Heart right ventricle (tissue), 16 donors: Measurements from ENCODE around the gene CLCN1. TPM values are rescaled to one million over a fixed set of nuclear protein-coding genes. Genes with fewer than 3 reads are reported as not detected.
A peak's percentile ranks its signal among the peaks of the same experiment; 100 is the strongest.

Experiments
- ATAC-seq, 8 donors: fragments of 200-7000 bp; cut with Tn5 transposase; one replicate each; pipeline ENCODE4 v1.9.1; 2020; ENCODE audit warnings: mild to moderate bottlenecking in 8 of 8, moderate library complexity in 8 of 8, moderate number of reproducible peaks in 1 of 8
- DNase-seq, 2 donors: peaks; one replicate each; pipeline ENCODE4 v3.0.0-alpha.2; 2020
- H3K27ac ChIP-seq, 10 donors: fragments of 200-600 bp; sonication (generic) in 2 of 10; one replicate each; pipeline versions ENCODE4 v1.5.0 to v1.8.0; 2020 to 2022; ENCODE audit warnings: mild to moderate bottlenecking in 3 of 10
- H3K27me3 ChIP-seq, 7 donors: fragments of 200-600 bp; one replicate each; pipeline ENCODE4 v1.8.0; 2021 to 2022; ENCODE audit warnings: mild to moderate bottlenecking in 2 of 7
- H3K36me3 ChIP-seq, 9 donors: fragments of 200-600 bp; sonication (generic) in 1 of 9; one replicate each; pipeline versions ENCODE4 v1.5.0 to v1.8.0; 2020 to 2022; ENCODE audit warnings: mild to moderate bottlenecking in 2 of 9
- H3K4me1 ChIP-seq, 9 donors: fragments of 200-600 bp; sonication (generic) in 1 of 9; one replicate each; pipeline versions ENCODE4 v1.5.0 to v1.8.0; 2020 to 2022; ENCODE audit warnings: mild to moderate bottlenecking in 4 of 9
- H3K4me3 ChIP-seq, 10 donors: fragments of 200-600 bp; sonication (generic) in 2 of 10; one replicate each; pipeline versions ENCODE4 v1.5.0 to v1.8.0; 2020 to 2022; ENCODE audit warnings: mild to moderate bottlenecking in 7 of 10, moderate library complexity in 2 of 10
- H3K9me3 ChIP-seq, 11 donors: fragments of 200-600 bp in 10 of 11; sonication (generic) in 2 of 11; one replicate each; pipeline versions ENCODE4 v1.5.0 to v1.8.0; 2013 to 2022; ENCODE audit warnings: mild to moderate bottlenecking in 2 of 11, control low read depth in 1 of 11, moderate library complexity in 1 of 11
- WGBS, 2 donors: extraction: QIAGEN DNeasy Blood & Tissue Kit; methylation state at CpG; one replicate each; pipeline ENCODE4 v1.1.7; 2013; ENCODE audit warnings: inconsistent platforms in 1 of 2; 5-methylcytosine and 5-hydroxymethylcytosine counted together
- intact Hi-C, 10 donors: fragments of 100-400 bp; cut with DNase I; formaldehyde crosslinking; loops; one replicate each; pipeline versions ENCODE4 v1.11.1 to v1.14.2; 2022
- polyA plus RNA-seq, 2 donors: library from polyadenylated mRNA; stranded (reverse); fragments of 200-250 nt; gene quantifications; one replicate each; pipeline ENCODE4 v1.2.3, GENCODE V29; 2013
- total RNA-seq, 10 donors: library from RNA; stranded (reverse); fragmentation: NEBNext Ultra II Directional in 3 of 10; extraction: Animal tissue kit (Norgen Biotek cat#: 25700) in 3 of 10; gene quantifications; one replicate each; pipeline versions ENCODE4 v1.2.1 to v1.2.4, GENCODE V29; 2021 to 2023
- TF ChIP-seq, protein P1 (sequence below), 9 donors: fragments of 200-600 bp; sonication (generic) in 2 of 9; IDR thresholded peaks; one replicate each; pipeline versions ENCODE4 v1.5.0 to v1.8.0; 2021 to 2022; ENCODE audit warnings: antibody characterized with exemption in 9 of 9, mild to moderate bottlenecking in 5 of 9, moderate library complexity in 1 of 9
- donor health status: Arrhythmogenic right ventricular cardiomyopathy.
- donor health status: ischemic (EF 13 %, LVEDD 7.1; RV severe dilation, severe dysfunction).
- donor health status: healthy with polysubstance abuse.
- donor health status: DM: no; HTN: yes; CAD: no.
- donor health status: DM: no; HTN: no; CAD: no.
- donor health status: ischemic (EF 25% LVEDD 6.9; RV normal size, moderate dysfunction).
- donor health status: ischemic (EF 25% LVEDD 5.7; RV mildly dilated, moderate dysfunction).
- donor health status: healthy.
- donor health status: DM: yes; HTN: yes; CAD: no.
- donor health status: Ischemic cardiomyopathy.
- donor health status: ischemic (EF 35%, LVEDD 5.7; RV mildly dilated, moderate dysfunction).
- donor health status: nonischemic (EF 11% LVEDD 7.7; RV severe dilation, severe dysfunction).
- donor health status: DM: yes; HTN: yes; CAD: no.
- donor health status: PGD.
- donor health status: ischemic (EF 29% LVEDD 5.4; RV normal size, mild dysfunction).
- donor health status: nonischemic (EF 23%, LVEDD 6.1; RV moderate dilation, normal function).

CLCN1 gene
- total and polyA plus RNA-seq, 12 donors, result 0.01 TPM; not detected in 11

DNA sequence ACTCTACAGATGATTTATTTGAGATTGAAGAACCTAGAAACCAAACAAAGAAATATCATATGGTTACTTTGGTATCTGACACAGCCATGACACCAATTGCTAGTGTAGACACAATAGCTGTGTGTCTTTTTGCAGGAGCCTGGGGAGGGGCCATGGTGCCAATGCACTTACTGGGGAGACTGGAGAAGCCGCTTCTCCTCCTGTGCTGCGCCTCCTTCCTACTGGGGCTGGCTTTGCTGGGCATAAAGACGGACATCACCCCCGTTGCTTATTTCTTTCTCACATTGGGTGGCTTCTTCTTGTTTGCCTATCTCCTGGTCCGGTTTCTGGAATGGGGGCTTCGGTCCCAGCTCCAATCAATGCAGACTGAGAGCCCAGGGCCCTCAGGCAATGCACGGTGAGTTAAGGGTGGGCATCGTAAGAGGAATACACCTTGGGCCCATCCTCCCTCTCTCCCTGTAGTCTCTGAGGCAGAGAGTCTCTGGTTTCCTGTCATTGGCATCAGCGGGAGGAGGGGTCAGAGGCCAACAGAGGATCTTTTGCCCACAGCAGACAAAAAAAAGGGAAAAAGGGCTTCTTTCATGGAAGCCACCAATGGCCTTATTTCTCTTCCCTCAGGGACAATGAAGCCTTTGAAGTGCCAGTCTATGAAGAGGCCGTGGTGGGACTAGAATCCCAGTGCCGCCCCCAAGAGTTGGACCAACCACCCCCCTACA, 29.9 kb upstream of the CLCN1 start:
- Histone ChIP-seq H3K4me3 (peak overlapping the region in 3 of 10 donors; percentile 37 to 41 (median 38)), H3K27me3 (no peaks in the 10 kb centered on the region), H3K36me3 (peaks cover 0 to 9% (median 0%) of the 10 kb centered on the region in 9 donors), H3K4me1 (peaks cover 0 to 65% (median 37%) of the 10 kb centered on the region in 9 donors), H3K9me3 (no peaks in the 10 kb centered on the region), H3K27ac (peak overlapping the region in 8 of 10 donors; percentile 9 to 99 (median 56))
- no peak for ATAC-seq
- intact Hi-C loops, result loop anchor here in 3 of 10 donors (2.0 to 5.0 kb wide), 2 partner anchors 21 to 44 kb away; no protein-coding TSS in a partner anchor
- DNase-seq, result no peak
- TF ChIP-seq, protein P1, sequence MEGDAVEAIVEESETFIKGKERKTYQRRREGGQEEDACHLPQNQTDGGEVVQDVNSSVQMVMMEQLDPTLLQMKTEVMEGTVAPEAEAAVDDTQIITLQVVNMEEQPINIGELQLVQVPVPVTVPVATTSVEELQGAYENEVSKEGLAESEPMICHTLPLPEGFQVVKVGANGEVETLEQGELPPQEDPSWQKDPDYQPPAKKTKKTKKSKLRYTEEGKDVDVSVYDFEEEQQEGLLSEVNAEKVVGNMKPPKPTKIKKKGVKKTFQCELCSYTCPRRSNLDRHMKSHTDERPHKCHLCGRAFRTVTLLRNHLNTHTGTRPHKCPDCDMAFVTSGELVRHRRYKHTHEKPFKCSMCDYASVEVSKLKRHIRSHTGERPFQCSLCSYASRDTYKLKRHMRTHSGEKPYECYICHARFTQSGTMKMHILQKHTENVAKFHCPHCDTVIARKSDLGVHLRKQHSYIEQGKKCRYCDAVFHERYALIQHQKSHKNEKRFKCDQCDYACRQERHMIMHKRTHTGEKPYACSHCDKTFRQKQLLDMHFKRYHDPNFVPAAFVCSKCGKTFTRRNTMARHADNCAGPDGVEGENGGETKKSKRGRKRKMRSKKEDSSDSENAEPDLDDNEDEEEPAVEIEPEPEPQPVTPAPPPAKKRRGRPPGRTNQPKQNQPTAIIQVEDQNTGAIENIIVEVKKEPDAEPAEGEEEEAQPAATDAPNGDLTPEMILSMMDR (IDR thresholded peaks at IDR 0.05), result no peak
- WGBS, 2 donors, result 92% methylated on average over 11 of the region's 11 CpGs

DNA sequence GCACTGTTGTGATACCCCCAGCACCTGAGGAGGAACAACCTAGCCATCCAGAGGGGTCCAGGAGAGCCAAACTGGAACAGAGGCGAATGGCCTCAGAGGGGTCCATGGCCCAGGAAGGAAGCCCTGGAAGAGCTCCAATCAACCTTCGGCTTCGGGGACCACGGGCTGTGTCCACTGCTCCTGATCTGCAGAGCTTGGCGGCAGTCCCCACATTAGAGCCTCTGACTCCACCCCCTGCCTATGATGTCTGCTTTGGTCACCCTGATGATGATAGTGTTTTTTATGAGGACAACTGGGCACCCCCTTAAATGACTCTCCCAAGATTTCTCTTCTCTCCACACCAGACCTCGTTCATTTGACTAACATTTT, 29.4 kb upstream of the CLCN1 start:
- Histone ChIP-seq H3K36me3 (peaks cover 0 to 14% (median 0%) of the 10 kb centered on the region in 9 donors), H3K9me3 (no peaks in the 10 kb centered on the region), H3K4me3 (no peak overlapping the region), H3K4me1 (peaks cover 0 to 69% (median 41%) of the 10 kb centered on the region in 9 donors), H3K27ac (peak overlapping the region in 3 of 10 donors; percentile 96 to 99 (median 96)), H3K27me3 (no peaks in the 10 kb centered on the region)
- no peak for DNase-seq
- TF ChIP-seq, protein P1 (IDR thresholded peaks at IDR 0.05), result no peak
- WGBS, 2 donors, result 85 to 96% methylated on average over 6 of the region's 6 CpGs
- no peak for ATAC-seq
- intact Hi-C loops, result loop anchor here in 2 of 10 donors (5.0 kb wide), 1 partner anchor 44 kb away; no protein-coding TSS in a partner anchor

DNA sequence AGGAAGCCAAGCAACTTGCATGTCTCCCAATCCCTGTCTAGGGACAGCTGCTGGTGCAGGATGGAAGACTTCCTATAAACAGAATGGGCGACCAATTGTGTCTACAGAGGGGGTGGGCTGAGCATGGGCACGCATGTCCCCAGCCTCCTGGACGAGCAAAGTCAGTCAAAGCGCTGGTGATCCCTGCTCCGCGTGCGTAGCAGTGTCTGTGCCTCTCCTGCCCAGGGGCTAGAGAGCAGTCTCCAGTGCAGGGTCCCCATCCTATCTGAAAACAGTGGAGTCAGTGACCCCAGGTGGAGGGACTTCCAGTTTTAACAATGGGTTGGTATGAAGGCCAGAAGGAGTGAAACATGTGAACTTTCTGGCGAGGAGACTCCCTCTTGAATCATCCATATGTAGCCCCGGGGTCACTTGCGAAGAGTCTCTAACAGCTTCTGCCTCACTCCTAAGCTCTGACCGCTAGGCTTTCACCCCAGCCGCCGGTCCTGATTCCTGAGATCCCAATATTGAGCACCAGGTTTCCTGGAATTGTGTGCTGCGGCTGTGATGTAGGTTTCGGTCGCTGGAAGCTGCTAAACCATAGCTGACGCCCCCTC, 28.5 kb upstream of the CLCN1 start:
- no peak for ATAC-seq
- peaks cover 0 to 69% (median 41%) of the 10 kb centered on the region in 9 donors for H3K4me1 ChIP-seq

More for the DNA sequence above, 28.5 kb upstream of the CLCN1 start:
- Histone ChIP-seq H3K27ac (peak overlapping the region; percentile 1 to 99 (median 96)), H3K36me3 (peaks cover 0 to 24% (median 4%) of the 10 kb centered on the region in 9 donors), H3K9me3 (no peaks in the 10 kb centered on the region), H3K27me3 (no peaks in the 10 kb centered on the region), H3K4me3 (peak overlapping the region; percentile 8 to 100 (median 96))
- WGBS, 2 donors, result 64 to 67% methylated on average over 17 of the region's 17 CpGs
- DNase-seq, result no peak
- TF ChIP-seq, protein P1 (IDR thresholded peaks at IDR 0.05), result peak in 1 of 9 donors; percentile 15
- intact Hi-C loops, result loop anchor here in 2 of 10 donors (5.0 kb wide), 1 partner anchor 45 kb away; no protein-coding TSS in a partner anchor
